ENCODE results near the gene DNAJC13. TPM values are rescaled to one million over a fixed set of nuclear protein-coding genes. Genes with fewer than 3 reads are reported as not detected.

Gene DNAJC13
- total RNA-seq, 1 experiment from 2014 or later, result 34.6 TPM

DNA sequence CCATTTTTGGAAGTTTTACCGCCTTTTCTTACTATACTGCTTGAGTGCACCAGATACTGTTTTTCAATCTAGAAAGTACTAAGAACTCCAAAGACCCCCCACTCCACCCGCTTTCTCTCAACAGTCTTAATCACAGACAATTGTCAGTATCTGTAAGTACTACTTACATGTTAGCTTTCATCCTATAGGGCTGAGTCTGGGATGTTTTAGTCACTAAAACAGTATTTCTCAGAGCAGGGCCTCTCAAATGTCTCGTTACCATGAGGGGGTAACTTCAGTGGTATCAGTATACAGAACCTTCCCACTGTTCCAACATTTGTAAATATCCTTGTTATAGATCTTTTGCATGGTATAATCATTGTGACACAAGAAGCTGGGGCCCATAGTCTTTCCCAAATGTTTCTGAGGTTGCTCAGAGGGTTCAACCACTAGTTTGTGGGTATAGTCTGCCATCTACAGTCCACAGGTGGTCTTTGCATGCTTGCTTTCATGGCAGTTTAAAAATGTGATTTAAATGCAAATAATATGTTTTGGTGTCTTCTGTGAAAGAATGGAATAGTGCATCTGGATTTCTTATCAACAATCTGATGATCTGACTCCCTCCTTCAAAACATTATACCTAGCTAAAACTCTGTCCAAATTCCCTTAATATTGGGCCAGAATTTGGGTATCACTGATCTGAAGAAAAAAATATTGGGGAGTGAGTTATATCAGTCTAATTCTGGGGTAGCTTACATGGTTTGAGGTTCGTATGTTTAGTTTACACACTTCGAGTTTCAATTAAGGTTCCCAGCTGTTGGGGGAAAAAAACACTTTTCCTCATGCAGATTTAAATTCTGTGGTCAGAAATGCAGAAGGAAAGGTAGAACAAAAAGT lies 18.0 kb upstream of the DNAJC13 start:
- in situ Hi-C loops (cut with HindIII; ENCODE audit: low sequenced_read_pairs), result no loop called here
- DNase-seq (ENCODE audit: low spot score), result peak; percentile 26

DNA sequence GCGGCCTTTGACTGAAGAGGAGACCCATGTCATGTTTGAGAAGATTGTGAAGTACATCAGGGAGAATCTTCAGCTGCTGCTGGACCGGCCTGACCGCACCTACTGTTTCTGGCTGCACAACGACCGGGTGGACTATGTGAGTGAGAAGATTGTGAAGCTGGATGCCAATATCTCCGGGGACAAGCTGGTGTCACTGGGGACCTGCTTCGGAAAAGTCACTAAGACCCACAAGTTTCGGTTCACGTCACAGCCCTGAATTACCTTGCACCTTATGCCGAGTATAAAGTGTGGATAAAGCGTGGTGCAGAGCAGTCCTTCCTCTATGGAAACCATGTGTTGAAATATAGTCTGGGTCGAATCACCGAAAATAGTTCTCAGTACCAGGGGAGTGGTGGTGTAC lies 16.0 kb upstream of the DNAJC13 start:
- no peak for DNase-seq (ENCODE audit: low spot score)
- in situ Hi-C loops (cut with HindIII; ENCODE audit: low sequenced_read_pairs), result no loop called here

DNA sequence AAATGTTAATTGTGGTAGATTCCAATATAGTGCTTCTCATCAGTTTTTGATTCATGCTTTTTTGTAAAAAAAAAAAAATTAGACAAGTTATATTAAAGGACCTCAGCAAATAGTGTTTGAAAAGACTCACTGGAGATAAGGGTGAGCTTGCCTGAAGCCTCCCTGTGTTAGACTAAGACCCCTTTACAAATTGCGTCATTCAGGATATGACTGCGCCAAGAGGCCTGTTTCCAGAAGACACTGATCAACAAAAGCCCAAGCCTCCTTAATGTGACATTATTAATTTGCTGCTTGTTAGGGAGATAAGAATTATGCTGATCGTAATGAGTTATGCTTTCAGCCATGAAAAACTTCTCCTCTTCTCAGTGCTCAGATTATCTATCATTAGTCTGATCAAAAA lies 13.0 kb upstream of the DNAJC13 start:
- in situ Hi-C loops (cut with HindIII; ENCODE audit: low sequenced_read_pairs), result no loop called here
- DNase-seq (ENCODE audit: low spot score), result no peak

DNA sequence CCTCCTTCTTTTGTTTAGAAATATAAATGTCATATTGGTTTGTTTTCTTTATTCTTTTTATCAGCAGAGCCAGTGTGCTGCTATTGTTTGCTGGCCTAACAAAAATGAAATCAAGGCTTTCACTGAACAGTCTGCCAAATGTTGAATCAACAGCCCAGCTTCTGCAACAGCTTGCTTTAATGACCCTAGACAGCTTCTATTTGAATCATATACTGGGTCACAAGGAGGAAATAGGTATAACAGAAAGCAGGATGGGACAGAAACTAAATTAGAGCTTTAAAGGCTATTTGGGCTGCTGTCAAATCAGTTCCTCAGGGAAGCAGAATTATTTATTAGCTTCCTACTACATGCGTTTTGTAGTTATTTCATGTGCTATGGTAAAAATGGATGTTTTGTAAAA lies 12.1 kb upstream of the DNAJC13 start:
- no peak for DNase-seq (ENCODE audit: low spot score)
- in situ Hi-C loops (cut with HindIII; ENCODE audit: low sequenced_read_pairs), result no loop called here

DNA sequence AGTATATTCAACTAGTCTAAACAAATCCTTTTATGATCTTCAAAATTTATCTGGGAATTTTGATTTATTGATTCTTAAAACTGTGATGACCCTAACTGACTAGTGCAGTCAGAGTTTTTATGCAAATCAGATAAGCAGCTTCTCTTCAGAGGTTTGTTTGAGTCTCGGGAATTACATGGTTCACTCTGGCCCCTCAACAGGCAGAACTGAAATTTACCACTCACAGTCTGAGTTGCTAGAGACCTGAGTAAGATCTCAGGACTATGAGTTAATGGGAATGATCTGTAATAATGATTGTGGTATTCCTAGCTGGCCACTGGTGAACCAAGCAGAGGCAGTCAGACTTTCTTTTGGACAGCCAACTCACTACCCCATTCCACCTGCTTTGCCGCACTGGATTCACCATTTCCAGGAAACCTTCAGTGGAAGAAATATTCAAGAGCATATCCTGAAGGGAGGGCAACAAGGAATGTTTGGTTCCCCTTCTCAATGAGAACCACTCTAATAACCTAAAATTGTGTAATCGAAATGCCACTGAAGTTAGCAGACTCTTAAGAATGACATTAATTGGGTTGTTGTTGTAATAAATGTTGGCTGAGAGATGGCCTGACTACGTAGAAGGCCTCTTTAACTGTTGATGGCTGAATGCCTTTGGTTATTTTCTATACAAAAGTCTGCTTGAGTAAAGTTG lies 11.5 kb upstream of the DNAJC13 start:
- in situ Hi-C loops (cut with HindIII; ENCODE audit: low sequenced_read_pairs), result no loop called here
- DNase-seq (ENCODE audit: low spot score), result no peak

DNA sequence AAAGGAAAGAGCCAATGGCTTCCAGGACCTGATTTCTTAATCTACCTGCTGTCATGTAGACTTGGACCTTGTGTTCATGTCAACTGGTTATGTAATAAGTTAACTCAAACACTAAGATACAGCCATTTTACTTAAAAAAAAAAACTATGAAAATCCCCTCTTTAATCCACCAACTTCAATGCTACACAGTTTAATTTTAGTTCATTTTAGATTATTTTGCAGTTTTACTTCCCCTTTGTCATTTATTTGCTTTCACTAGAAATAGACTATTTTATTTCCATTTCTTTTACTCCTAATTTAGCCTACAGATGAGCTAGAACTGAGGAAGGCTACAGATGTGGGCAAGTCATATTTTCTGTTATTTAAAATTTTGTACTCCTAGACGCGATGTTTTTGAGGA lies 10.7 kb upstream of the DNAJC13 start:
- no peak for DNase-seq (ENCODE audit: low spot score)
- in situ Hi-C loops (cut with HindIII; ENCODE audit: low sequenced_read_pairs), result no loop called here

DNA sequence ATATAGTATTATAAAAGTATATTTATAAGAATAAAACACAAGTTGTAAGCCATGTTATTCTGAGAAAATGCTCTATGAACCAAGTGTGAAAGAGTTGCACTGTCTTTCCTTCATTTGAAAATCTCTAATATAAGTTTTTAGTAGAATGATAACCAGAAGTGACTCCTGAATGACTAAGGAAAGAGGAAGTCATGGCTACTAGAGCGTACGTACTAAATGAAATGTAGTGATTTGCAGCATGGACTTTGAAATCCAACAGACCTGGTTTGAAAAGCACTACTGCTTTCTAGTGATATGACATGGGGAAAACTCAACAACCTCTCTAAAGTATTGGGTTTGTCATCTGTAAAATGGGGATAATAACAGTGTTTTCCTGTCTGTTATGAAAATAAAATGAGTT lies 10.3 kb upstream of the DNAJC13 start:
- DNase-seq (ENCODE audit: low spot score), result no peak
- in situ Hi-C loops (cut with HindIII; ENCODE audit: low sequenced_read_pairs), result no loop called here

DNA sequence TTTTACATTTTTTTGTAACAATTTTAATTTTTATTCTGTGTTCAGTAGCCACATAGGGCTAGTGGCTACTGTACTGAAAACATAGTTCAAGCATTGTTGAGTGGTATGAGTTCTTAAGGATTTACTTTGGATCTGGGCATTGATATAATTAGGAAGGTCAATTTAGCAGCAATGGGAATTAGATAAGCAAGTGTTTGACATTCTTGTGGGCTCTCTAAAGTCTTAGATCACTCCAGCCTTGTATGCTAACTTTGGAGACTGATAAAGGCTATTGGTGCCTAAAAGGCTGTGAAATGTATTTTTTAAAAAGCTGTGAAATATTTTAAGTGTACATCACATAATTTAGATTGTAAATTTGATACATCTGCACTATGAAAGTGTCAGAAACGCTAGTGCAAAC lies 2.5 kb upstream of the DNAJC13 start:
- in situ Hi-C loops (cut with HindIII; ENCODE audit: low sequenced_read_pairs), result no loop called here
- no peak for DNase-seq (ENCODE audit: low spot score)

DNA sequence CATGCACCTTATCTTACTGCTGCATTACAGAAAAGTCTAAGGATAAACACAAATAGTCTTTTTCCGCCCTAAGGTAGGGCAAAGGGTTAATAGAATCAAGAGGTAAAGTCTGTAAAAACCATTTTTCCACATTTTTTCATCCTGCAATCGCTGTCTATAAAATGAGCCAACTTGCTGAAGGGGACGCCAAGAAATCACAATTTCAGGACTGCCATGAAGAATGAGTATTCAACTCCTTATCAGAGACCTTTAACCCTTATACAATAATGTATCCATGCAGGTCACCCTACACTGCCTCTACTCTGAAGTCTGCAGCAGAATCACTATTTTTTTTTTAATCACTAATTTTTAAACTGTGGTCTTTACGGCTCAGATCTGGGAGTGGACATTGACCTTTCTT lies 1.1 kb upstream of the DNAJC13 start:
- in situ Hi-C loops (cut with HindIII; ENCODE audit: low sequenced_read_pairs), result no loop called here

DNA sequence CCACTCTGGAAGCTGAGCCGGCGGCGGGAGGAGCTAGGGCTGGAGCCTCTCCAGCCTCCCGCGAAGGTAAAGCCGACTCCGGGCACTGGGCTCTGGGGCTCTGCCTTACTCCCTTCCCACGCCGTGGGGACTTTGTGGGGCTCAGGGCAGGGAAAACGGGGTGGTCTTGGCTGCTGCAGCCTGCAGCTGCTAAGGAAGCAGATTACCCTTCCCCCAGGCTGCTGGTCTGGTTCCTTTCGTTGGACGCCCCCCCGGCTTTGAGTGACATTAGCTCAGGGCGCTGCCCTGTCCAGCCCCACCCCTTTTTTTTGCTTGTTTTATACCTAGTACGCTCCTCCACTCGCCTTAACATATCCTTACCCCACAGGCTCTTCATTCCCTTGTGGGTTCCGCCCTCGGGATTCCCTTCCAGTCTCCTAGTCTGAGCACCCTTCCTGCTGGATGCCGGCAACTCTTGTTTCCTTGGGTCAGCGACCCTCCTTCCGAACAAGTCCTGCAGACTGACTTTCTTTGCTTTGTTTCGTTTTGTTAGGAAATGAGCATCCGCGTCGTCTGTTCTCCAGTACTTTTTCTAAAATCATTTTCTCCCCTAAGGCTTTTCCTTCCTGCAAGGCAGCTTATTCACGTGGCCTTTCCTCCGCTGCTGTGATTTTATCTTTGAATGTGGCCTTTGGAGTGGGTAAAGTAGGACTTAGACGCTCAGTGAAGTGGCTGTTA lies 551 bp downstream of the DNAJC13 start:
- in situ Hi-C loops (cut with HindIII; ENCODE audit: low sequenced_read_pairs), result no loop called here
- peak; percentile 48 for DNase-seq (ENCODE audit: low spot score)

More for the DNA sequence above, 1.1 kb upstream of the DNAJC13 start:
- no peak for DNase-seq (ENCODE audit: low spot score)

DNA sequence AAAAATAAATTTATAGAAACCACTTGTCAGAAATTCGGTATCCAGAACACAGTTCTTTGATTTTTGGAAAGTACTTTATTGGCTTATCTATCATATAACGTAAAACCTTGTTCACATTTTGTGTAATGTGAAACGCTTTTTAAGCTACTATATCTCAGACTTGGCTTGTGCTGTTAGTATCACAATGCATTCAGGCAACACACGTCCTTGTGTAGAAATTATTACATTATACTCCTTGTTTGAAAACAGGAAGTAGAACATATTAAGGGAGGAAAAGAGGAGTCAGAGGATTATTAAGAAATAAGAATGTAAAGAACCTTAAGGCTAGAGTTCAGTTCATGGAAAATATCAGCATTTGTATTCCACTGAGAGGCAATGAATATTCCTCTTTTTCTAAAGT lies 1.6 kb downstream of the DNAJC13 start:
- no peak for DNase-seq (ENCODE audit: low spot score)
- in situ Hi-C loops (cut with HindIII; ENCODE audit: low sequenced_read_pairs), result no loop called here

DNA sequence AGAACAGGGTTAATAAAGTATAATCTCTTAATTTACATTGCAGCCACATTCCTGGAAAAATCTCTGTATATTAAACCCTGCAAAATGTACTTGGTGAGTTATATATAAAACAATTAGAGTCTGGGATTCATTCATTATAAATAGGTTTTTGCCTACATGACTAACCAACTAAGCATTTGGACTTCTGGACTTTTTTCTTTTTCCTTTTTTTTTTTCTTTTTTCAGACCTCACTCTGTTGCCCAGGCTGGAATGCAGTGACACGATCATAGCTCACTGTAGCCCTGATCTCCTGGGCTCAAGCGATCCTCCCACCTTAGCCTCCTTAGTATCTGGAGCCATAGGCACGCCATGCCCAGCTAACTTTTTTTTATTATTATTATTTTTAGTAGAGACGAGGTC lies 4.5 kb downstream of the DNAJC13 start:
- in situ Hi-C loops (cut with HindIII; ENCODE audit: low sequenced_read_pairs), result no loop called here
- DNase-seq (ENCODE audit: low spot score), result no peak

DNA sequence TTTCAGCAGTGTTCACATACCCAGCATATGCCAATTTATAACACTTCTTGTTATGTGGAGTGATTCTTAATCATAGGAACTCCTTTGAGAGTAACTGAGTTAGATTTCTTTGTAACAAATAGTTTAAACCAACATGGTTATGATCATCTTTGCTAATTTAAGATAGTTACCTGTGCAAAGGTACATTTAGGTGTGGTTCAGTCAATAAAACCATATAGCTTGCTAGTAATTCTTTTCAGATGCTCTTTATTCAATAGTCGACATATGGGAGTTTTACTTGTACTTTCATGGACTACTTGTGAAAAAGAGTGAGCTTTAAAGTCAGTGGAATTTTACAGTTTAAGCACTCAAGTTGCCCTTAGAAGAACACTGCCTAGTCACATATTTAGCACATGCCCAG lies 5.2 kb downstream of the DNAJC13 start:
- no peak for DNase-seq (ENCODE audit: low spot score)
- in situ Hi-C loops (cut with HindIII; ENCODE audit: low sequenced_read_pairs), result no loop called here

DNA sequence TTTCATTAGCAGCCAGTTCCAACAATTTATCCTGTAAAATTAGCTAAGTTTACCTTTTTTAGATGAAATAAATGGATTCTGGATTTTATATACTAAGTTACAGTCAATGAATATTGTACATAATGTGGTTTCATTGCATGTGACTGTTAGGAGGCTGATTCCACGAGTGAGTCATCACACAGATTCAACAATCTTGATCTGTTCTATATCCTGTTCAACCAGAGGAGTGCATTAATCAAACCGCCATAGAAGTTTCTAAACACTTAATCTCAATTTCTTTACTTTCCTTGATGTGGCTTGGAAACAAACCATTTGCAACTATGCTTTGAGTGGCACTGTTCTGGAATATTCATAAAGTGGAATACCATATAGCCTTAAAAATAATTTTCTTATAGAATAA lies 15.3 kb downstream of the DNAJC13 start:
- no peak for DNase-seq (ENCODE audit: low spot score)
- in situ Hi-C loops (cut with HindIII; ENCODE audit: low sequenced_read_pairs), result no loop called here

DNA sequence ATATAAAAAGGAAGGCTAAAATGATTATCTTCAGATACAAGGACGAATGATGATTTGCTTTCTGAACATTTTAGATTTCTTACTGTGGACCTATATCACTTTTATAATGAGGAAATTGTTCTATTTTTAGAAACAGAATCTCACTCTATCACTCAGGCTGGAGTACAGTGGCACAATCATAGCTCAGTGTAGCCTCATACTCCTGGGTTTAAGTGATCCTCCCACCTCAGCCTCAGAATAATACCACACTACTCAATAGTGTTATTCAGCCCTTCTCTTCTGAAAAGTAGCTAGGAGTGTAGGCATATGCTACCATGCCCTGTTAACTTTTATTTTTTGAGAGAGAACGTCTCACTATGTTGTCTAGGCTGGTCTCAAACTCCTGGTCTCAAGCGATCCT lies 15.8 kb downstream of the DNAJC13 start:
- in situ Hi-C loops (cut with HindIII; ENCODE audit: low sequenced_read_pairs), result no loop called here

DNA sequence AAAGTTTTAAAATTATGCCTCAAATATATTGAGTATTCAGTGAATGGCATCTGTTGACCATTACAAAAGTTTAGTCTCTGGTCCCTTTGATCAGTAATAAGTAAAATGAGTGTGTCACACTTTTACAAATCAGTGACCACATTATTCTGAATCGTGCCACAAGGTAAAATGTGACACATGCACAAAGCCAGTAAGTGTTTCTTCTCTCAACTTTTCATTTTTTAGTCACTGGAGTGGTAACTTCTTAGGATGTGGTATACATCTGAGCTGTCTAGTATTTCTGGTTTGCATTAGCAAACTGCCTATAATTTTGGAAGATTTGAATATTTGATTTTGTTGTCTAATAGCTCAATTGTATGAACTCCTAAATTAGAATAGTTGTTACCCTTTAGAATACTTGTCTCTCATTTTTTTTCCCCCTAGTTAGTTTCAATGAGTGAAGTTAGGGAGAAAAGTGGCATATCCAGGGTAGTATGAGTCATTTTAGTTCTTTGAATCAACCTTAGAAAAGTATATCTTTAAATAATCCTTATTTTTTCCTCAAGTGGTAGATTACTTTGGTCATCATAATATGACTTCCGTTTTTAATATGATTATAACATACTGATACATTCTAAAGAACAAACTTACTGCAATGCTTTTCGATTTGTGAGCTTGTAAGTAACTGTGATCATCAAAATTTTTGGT lies 18.1 kb downstream of the DNAJC13 start:
- DNase-seq (ENCODE audit: low spot score), result no peak
- in situ Hi-C loops (cut with HindIII; ENCODE audit: low sequenced_read_pairs), result no loop called here

More for the DNA sequence above, 15.8 kb downstream of the DNAJC13 start:
- no peak for DNase-seq (ENCODE audit: low spot score)

DNA sequence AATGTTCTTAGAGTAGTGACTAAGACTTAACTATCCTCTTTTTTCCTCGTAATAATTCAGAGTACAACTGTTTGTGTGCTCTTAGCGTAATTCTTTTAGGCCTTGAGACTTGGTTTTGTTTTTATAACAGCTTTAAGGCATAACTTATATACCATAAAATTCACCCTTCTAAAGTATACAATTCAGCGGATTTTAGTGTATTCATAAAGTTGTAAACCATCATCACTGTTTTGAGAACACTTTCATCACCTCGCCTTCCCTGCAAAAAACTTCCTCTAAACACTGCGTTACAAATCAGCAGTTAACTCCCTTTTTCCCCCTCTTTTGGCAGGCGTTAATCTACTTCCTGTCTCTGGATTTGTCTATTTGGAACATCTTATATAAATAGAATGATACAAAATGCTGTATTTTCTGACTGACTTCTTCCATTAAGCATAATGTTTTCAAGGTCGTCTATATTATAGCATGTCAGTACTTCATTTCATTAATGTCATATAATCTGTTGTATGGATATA lies 18.7 kb downstream of the DNAJC13 start:
- DNase-seq (ENCODE audit: low spot score), result no peak
- in situ Hi-C loops (cut with HindIII; ENCODE audit: low sequenced_read_pairs), result no loop called here

DNA sequence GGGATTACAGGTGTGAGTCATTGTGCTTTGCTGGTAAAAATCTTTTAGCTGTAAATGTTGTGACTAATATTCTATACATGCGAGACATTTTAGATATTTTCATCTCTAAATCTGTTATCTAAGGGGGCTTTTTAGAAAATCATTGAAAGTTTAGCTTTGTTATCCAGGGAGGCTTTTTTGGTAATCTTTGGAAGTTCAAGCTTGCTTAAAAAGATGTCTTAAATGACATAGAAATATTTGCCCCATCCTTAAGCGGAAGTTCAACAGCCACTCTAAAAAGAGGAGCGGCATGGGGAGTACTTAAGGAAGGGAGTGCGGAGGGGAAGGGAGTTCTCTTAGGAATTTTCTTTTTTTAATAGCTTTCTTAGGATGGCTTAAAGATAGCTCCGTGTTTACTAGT lies 26.1 kb downstream of the DNAJC13 start:
- no peak for DNase-seq (ENCODE audit: low spot score)

DNA sequence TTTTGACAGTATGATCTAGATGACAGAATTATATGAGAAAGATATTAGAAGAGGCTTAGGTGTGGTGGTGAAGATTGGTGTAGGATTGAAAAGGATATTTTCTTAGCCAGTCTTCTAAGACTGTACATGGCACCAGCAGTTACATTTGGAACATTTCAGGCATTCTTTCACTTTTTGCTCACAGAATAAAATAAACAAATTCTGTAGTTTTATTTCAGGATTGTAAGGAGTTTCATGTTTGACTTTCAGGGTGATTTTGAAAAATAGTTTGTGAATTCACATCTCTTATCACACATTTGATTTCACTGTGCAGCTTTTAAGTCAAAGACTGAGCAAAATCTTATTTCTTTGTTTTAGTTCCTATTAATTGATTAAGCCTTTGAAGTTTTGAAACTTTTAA lies 27.1 kb downstream of the DNAJC13 start:
- in situ Hi-C loops (cut with HindIII; ENCODE audit: low sequenced_read_pairs), result no loop called here
- no peak for DNase-seq (ENCODE audit: low spot score)

More for the DNA sequence above, 26.1 kb downstream of the DNAJC13 start:
- in situ Hi-C loops (cut with HindIII; ENCODE audit: low sequenced_read_pairs), result no loop called here

All from G401 (cell line).